ENCODE measurements around the gene GCA. TPM values are rescaled to one million over a fixed set of nuclear protein-coding genes. Genes with fewer than 3 reads are reported as not detected.

The GCA gene
- polyA plus RNA-seq, 2 of the 4 experiments (the other 2 are of a cell fraction), result 6.6 to 17.8 TPM

- TF ChIP-seq EHF (CRISPR knock-in tag; IDR thresholded peaks at IDR 0.05) (no peak), BCL3 (IDR thresholded peaks at IDR 0.05) (no peak), USF2 (IDR thresholded peaks at IDR 0.05) (no peak), HOXB5 (CRISPR knock-in tag; IDR thresholded peaks at IDR 0.05) (no peak), E2F6 (IDR thresholded peaks at IDR 0.05; ENCODE audit: borderline replicate concordance, low read depth) (no peak), CHD4 (IDR thresholded peaks at IDR 0.05; ENCODE audit: borderline replicate concordance) (no peak), ELK1 (IDR thresholded peaks at IDR 0.05; ENCODE audit: low read depth, low read length) (no peak), HDAC2 (IDR thresholded peaks at IDR 0.05) (no peak), SREBF2 (IDR thresholded peaks at IDR 0.05) (no peak), RFX5 (IDR thresholded peaks at IDR 0.05) (no peak), EP300 (IDR thresholded peaks at IDR 0.05) (no peak)
Measured at GRCh38 chr2:162328424-162329157, 15.3 kb upstream of the GCA start (continued).

GRCh38 chr2:162330881-162331280 is 13.1 kb upstream of the GCA start:
- no peak overlapping the region for H3K27ac ChIP-seq
- no peak for ATAC-seq
- H3K9me3 ChIP-seq, result no peaks in the 10 kb centered on the region
- no peaks in the 10 kb centered on the region for H3K4me1 ChIP-seq
- no peak for TF ChIP-seq FOSL2 (IDR thresholded peaks at IDR 0.05)
- TF ChIP-seq FOSL2 (CRISPR knock-in tag; IDR thresholded peaks at IDR 0.05), result 0 out of 2 replicates have a peak, but pooled peaks have one; percentile 33
- no peak for TF ChIP-seq CTCF (IDR thresholded peaks at IDR 0.05)
- no peak for DNase-seq (ENCODE audit: low read depth in 1 of 2, low spot score in 1 of 2)
- ChIA-PET POLR2A (no interaction called here), CTCF (no interaction called here)
- H3K4me3 ChIP-seq, result no peak overlapping the region
- no peak overlapping the region for H3K4me2 ChIP-seq
- 86% methylated on average over 1 of the region's 1 CpG for WGBS (ENCODE audit: missing lambda C conversion rate)
- no peak for FAIRE-seq

GRCh38 chr2:162333968-162334367 is 10.0 kb upstream of the GCA start:
- ChIA-PET CTCF (interaction anchor here (1.0 to 1.6 kb wide), 3 partner anchors 14 to 112 kb away, joined by 3 to 7 read pairs (median 4); partner anchors contain the start of gene IFIH1), POLR2A (no interaction called here)
- Histone ChIP-seq H3K4me1 (no peaks in the 10 kb centered on the region), H3K9me3 (no peaks in the 10 kb centered on the region), H3K27ac (no peak overlapping the region), H3K4me3 (no peak overlapping the region), H3K4me2 (no peak overlapping the region)
- FAIRE-seq (no peak), ATAC-seq (peak; percentile 90), DNase-seq (ENCODE audit: low read depth in 1 of 2, low spot score in 1 of 2) (peak in 1 of 2 experiments; percentile 42)
- WGBS (ENCODE audit: missing lambda C conversion rate), result 4% methylated on average over 3 of the region's 3 CpGs
- TF ChIP-seq RFX5 (IDR thresholded peaks at IDR 0.05) (no peak), RAD21 (conservative IDR thresholded peaks at IDR 0.05 in 1 of 2, IDR thresholded peaks at IDR 0.05 in 1 of 2) (peak; percentile 22 to 30; a peak in 1 of 5 replicates), BCL3 (IDR thresholded peaks at IDR 0.05) (no peak), CTCF (IDR thresholded peaks at IDR 0.05) (peak; percentile 25; the same call in 1 of the 3 replicates), MYC (IDR thresholded peaks at IDR 0.05; ENCODE audit: borderline replicate concordance, low read length) (no peak), MAFK (IDR thresholded peaks at IDR 0.05; ENCODE audit: partially characterized antibody) (peak; percentile 51), HMGXB4 (CRISPR knock-in tag; IDR thresholded peaks at IDR 0.05; ENCODE audit: borderline replicate concordance) (no peak), CEBPB (IDR thresholded peaks at IDR 0.05) (no peak), SMC3 (IDR thresholded peaks at IDR 0.05) (no peak), FOSL2 (IDR thresholded peaks at IDR 0.05) (no peak), FOSL2 (CRISPR knock-in tag; IDR thresholded peaks at IDR 0.05) (no peak)
